ENCODE measurements around the gene PLCH2. TPM values are rescaled to one million over a fixed set of nuclear protein-coding genes. Genes with fewer than 3 reads are reported as not detected.

Gene PLCH2
- total RNA-seq, 1 donor from 2014 or later = 30.7 TPM

DNA sequence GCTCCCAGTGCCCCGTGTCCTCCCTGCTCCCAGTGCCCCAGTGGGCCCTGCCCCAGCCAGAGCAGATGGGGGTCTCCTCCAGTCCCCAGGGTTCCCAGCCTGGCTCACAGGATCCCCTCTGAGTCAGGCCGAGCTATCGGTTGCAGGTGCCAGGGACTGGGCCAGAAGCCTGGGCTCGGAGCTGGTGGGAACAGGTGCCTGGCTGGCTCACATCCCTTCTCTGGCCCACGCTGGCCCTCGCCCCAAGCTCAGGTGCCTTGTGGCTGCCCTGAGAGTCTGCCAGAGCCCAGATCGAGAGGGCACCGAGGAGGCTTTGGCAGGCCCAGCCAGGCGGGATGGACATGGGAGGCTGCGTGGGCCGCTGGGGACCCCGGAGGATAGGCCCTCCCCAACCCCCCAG, 18.9 kb downstream of the PLCH2 start:
- intact Hi-C loops (cut with DNase I) = no loop called here
- DNase-seq (ENCODE audit: extremely low spot score in 2 of 2) = no peak
- H3K27ac ChIP-seq = peak overlapping the region; percentile 66
- no peaks in the 10 kb centered on the region for H3K27me3 ChIP-seq
- no peaks in the 10 kb centered on the region for H3K36me3 ChIP-seq
- H3K4me1 ChIP-seq = peaks cover 27% of the 10 kb centered on the region
- no peak overlapping the region for H3K4me3 ChIP-seq
- no peaks in the 10 kb centered on the region for H3K9me3 ChIP-seq
- TF ChIP-seq, protein P1, sequence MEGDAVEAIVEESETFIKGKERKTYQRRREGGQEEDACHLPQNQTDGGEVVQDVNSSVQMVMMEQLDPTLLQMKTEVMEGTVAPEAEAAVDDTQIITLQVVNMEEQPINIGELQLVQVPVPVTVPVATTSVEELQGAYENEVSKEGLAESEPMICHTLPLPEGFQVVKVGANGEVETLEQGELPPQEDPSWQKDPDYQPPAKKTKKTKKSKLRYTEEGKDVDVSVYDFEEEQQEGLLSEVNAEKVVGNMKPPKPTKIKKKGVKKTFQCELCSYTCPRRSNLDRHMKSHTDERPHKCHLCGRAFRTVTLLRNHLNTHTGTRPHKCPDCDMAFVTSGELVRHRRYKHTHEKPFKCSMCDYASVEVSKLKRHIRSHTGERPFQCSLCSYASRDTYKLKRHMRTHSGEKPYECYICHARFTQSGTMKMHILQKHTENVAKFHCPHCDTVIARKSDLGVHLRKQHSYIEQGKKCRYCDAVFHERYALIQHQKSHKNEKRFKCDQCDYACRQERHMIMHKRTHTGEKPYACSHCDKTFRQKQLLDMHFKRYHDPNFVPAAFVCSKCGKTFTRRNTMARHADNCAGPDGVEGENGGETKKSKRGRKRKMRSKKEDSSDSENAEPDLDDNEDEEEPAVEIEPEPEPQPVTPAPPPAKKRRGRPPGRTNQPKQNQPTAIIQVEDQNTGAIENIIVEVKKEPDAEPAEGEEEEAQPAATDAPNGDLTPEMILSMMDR (IDR thresholded peaks at IDR 0.05) = no peak
- TF ChIP-seq POLR2AphosphoS5 (IDR thresholded peaks at IDR 0.05; ENCODE audit: insufficient read depth in 1 of 2, low read depth in 1 of 2) = no peak
- TF ChIP-seq POLR2A (IDR thresholded peaks at IDR 0.05) = no peak

DNA sequence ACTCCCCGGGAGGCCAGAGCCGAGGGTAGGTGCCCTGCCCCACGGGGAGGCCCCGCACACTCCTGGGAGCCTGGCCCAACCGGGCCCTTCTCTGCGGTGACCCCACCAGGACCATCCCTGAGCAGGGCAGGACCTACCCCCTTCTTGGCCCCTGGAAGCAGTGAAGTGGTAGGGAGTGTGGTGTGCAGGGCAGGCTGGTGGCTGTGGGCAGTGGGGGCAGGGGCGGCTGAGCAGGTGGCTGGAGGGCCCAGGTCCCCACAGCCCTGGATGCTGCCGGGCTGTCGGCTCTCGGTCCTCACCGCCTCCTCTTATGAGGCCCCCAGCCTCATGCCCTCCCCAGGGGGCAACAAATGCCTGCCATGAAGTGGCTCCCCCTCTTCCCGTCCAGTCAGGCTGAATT, 19.5 kb downstream of the PLCH2 start:
- no peak for TF ChIP-seq POLR2AphosphoS5 (IDR thresholded peaks at IDR 0.05; ENCODE audit: insufficient read depth in 1 of 2, low read depth in 1 of 2)
- TF ChIP-seq, protein P1 (IDR thresholded peaks at IDR 0.05) = no peak
- no peak for TF ChIP-seq POLR2A (IDR thresholded peaks at IDR 0.05)
- Histone ChIP-seq H3K9me3 (no peaks in the 10 kb centered on the region), H3K27me3 (no peaks in the 10 kb centered on the region), H3K4me1 (peaks cover 31% of the 10 kb centered on the region), H3K4me3 (no peak overlapping the region), H3K36me3 (no peaks in the 10 kb centered on the region), H3K27ac (no peak overlapping the region)
- DNase-seq (ENCODE audit: extremely low spot score in 2 of 2) = no peak
- intact Hi-C loops (cut with DNase I) = no loop called here

DNA sequence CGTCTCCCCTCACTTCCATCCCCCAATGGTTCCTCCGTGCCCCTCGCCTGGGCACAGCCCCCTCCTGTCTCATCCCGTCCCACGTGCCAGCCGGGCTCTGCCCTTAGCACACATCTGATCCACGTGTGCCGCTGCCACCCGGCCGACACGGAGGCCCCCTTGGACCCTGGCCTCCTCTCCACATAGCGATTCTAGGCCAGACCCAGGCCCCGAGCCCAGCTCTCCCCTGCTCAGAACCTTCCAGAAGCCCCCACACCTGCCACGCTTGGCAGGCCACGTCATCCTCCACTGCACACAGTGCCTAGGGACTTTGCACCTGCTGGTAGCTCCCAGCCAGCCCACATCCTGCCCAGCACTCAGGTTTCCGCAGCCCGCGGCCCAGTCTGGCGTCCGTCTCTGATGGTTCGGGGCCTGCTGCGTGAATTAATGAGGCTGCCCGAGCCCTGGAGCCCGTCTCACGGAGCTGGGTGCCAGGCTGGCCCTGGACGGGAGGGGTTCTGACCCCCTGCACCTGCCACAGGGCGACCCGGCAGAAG, 20.1 kb downstream of the PLCH2 start:
- Histone ChIP-seq H3K27me3 (no peaks in the 10 kb centered on the region), H3K9me3 (no peaks in the 10 kb centered on the region), H3K4me1 (peaks cover 31% of the 10 kb centered on the region), H3K27ac (no peak overlapping the region), H3K36me3 (no peaks in the 10 kb centered on the region), H3K4me3 (no peak overlapping the region)
- DNase-seq (ENCODE audit: extremely low spot score in 2 of 2) = no peak
- no peak for TF ChIP-seq POLR2AphosphoS5 (IDR thresholded peaks at IDR 0.05; ENCODE audit: insufficient read depth in 1 of 2, low read depth in 1 of 2)
- TF ChIP-seq, protein P1 (IDR thresholded peaks at IDR 0.05) = no peak
- no peak for TF ChIP-seq POLR2A (IDR thresholded peaks at IDR 0.05)
- intact Hi-C loops (cut with DNase I) = no loop called here

DNA sequence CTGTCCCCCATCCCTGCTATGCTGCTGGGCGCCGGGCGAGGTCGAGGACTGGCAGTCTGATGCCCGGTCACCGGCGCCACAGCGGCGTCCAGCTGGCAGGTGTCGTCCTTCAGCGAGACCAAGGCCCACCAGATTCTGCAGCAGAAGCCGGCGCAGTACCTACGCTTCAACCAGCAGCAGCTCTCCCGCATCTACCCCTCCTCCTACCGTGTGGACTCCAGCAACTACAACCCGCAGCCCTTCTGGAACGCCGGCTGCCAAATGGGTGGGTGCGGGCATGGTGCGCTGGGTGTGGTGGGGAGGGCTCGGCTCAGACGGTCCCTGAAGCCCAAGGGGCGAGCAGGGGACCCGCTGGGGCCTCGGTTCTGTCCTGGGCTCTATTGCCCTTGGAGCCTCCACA, 20.7 kb downstream of the PLCH2 start:
- TF ChIP-seq POLR2A (IDR thresholded peaks at IDR 0.05) (no peak), POLR2AphosphoS5 (IDR thresholded peaks at IDR 0.05; ENCODE audit: insufficient read depth in 1 of 2, low read depth in 1 of 2) (no peak)
- TF ChIP-seq, protein P1 (IDR thresholded peaks at IDR 0.05) = no peak
- DNase-seq (ENCODE audit: extremely low spot score in 2 of 2) = no peak
- Histone ChIP-seq H3K9me3 (no peaks in the 10 kb centered on the region), H3K36me3 (no peaks in the 10 kb centered on the region), H3K27me3 (no peaks in the 10 kb centered on the region), H3K4me3 (no peak overlapping the region), H3K4me1 (peaks cover 31% of the 10 kb centered on the region), H3K27ac (no peak overlapping the region)
- intact Hi-C loops (cut with DNase I) = no loop called here

DNA sequence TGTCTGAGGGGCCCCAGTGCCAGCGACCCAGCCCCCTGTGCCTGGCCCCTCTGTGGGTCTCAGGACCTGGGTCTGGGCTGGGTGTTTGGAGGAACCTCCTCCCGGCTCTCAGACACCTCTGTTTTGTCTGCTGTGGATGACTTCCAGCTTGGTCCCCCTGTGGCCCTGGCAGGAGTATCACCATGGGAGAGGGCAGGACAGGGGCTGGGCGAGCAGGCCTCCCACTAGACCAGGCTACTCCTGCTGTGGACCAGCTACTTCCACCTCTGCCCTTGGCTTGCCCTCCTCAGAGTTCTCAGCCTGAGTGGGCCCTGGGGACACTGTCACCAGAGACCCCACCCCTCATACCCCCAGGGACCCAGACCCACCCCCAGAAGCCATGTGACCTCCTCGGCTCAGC, 21.8 kb downstream of the PLCH2 start:
- no peak overlapping the region for H3K4me3 ChIP-seq
- no peak for DNase-seq (ENCODE audit: extremely low spot score in 2 of 2)
- H3K4me1 ChIP-seq = peaks cover 28% of the 10 kb centered on the region
- no peaks in the 10 kb centered on the region for H3K36me3 ChIP-seq
- no peaks in the 10 kb centered on the region for H3K27me3 ChIP-seq
- no peaks in the 10 kb centered on the region for H3K9me3 ChIP-seq
- no peak for TF ChIP-seq POLR2AphosphoS5 (IDR thresholded peaks at IDR 0.05; ENCODE audit: insufficient read depth in 1 of 2, low read depth in 1 of 2)
- TF ChIP-seq, protein P1 (IDR thresholded peaks at IDR 0.05) = no peak
- TF ChIP-seq POLR2A (IDR thresholded peaks at IDR 0.05) = no peak
- H3K27ac ChIP-seq = no peak overlapping the region
- intact Hi-C loops (cut with DNase I) = no loop called here
